Muscle layer of duodenum (tissue), 2 donors: Measurements from ENCODE around the gene SOAT2.

Experiments used
- H3K27ac ChIP-seq: one replicate; pipeline ENCODE4 v1.7.0; 2013; ENCODE audit warnings: mild to moderate bottlenecking, low read length
- H3K27me3 ChIP-seq: one replicate; pipeline ENCODE4 v1.7.0; 2013; ENCODE audit warnings: low read depth, mild to moderate bottlenecking, control low read depth, low read length
- H3K36me3 ChIP-seq, 2 donors: one replicate each; pipeline ENCODE4 v1.7.0; 2013; ENCODE audit warnings: low read length in 2 of 2, control low read depth in 1 of 2, mild to moderate bottlenecking in 1 of 2; ENCODE audit not compliant: insufficient read depth in 2 of 2, control insufficient read depth in 1 of 2
- H3K4me1 ChIP-seq, 2 donors: one replicate each; pipeline ENCODE4 v1.7.0; 2013; ENCODE audit warnings: low read length in 2 of 2, mild to moderate bottlenecking in 2 of 2, control low read depth in 1 of 2, moderate library complexity in 1 of 2; ENCODE audit not compliant: insufficient read depth in 2 of 2, control insufficient read depth in 1 of 2
- H3K4me3 ChIP-seq, 2 donors: one replicate each; pipeline ENCODE4 v1.7.0; 2013; ENCODE audit warnings: low read length in 2 of 2, low read depth in 1 of 2, mild to moderate bottlenecking in 1 of 2
- H3K9me3 ChIP-seq, 2 donors: one replicate each; pipeline ENCODE4 v1.7.0; 2013; ENCODE audit warnings: low read length in 2 of 2, control low read depth in 1 of 2, mild to moderate bottlenecking in 1 of 2; ENCODE audit not compliant: control insufficient read depth in 1 of 2
- donor health status: healthy.

SOAT2 gene

DNA sequence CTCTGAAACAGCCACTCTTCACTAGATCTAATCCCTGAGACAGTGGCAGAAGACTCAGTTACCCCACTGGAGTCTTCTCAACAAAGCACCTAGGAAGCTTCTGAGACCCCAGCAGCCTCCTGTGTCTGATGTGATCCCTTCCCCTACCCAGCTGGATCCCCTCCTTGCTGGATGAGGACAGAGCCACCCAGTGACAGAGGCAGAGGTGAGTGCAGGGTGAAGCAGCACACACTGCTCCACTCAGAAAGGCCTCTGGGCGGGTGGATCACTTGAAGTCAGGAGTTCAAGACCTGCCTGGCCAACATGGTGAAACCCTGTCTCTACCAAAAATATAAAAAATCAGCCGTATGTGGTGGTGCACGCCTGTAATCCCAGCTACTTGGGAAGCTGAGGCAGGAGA, 26.8 kb upstream of the SOAT2 start:
- Histone ChIP-seq H3K4me1 (peaks cover 8 to 45% of the 10 kb centered on the region in 2 donors), H3K9me3 (no peaks in the 10 kb centered on the region), H3K4me3 (no peak overlapping the region), H3K36me3 (peaks cover 25 to 30% of the 10 kb centered on the region in 2 donors), H3K27me3 (no peaks in the 10 kb centered on the region), H3K27ac (no peak overlapping the region)

DNA sequence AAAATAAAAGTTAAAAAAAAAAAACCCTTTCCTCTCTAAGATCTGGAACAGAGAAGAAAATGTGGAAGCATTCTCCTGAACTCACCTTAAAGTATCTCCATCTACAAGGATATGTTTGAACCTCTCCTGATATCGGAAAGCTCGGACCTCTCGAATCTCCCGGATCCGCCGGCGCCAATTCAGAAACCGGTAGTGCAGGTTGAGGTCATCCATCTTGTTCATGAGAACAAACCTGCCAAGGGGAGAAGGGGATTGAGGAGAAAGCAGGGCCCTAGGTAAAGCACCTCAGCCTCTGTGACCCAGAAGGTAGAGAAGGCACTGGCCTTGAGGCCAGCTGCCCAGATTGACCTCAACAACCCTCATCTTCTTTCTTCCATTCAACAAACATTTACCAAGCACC, 26.3 kb upstream of the SOAT2 start:
- Histone ChIP-seq H3K9me3 (no peaks in the 10 kb centered on the region), H3K27ac (no peak overlapping the region), H3K36me3 (peaks cover 25 to 30% of the 10 kb centered on the region in 2 donors), H3K4me1 (peaks cover 8 to 39% of the 10 kb centered on the region in 2 donors), H3K4me3 (no peak overlapping the region), H3K27me3 (no peaks in the 10 kb centered on the region)

DNA sequence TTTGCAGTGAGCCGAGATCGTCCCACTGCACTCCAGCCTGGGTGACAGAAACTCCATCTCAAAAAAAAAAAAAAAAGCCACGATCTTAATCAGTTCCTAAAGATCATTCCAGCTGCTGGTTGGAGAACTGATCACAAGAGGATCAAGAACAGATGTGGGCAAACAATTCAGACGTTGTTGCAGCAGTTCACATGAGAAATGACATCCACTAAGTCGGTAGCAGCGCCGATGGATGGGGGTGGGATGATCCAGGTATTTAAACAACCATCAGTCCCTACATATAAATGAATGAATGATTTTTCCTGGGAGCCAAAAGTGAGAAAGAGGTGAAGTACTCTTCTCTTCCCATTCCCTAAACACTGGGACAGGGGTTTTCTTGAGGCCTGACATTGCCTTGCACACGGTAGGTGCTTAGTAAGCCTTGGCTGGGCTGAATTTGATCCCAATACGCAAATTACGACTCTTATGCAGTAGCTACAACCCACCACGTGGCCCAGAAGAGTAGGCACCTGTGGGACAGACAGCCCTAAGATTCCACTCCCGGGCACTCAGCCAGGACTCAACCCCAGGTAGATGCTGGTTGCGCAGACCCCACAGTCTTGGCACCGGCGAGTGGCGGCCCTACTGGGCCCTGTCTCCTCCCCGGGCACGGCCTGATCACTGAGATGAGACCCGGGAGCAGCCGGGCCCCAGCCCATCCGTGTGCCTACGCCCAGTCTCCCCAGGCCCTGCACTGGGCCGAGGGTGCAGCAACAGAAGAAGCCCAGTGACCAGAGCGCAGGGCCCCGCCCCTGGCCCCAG, 24.7 kb upstream of the SOAT2 start:
- Histone ChIP-seq H3K27me3 (no peaks in the 10 kb centered on the region), H3K27ac (peak overlapping the region; percentile 49), H3K4me1 (peaks cover 3 to 26% of the 10 kb centered on the region in 2 donors)

DNA sequence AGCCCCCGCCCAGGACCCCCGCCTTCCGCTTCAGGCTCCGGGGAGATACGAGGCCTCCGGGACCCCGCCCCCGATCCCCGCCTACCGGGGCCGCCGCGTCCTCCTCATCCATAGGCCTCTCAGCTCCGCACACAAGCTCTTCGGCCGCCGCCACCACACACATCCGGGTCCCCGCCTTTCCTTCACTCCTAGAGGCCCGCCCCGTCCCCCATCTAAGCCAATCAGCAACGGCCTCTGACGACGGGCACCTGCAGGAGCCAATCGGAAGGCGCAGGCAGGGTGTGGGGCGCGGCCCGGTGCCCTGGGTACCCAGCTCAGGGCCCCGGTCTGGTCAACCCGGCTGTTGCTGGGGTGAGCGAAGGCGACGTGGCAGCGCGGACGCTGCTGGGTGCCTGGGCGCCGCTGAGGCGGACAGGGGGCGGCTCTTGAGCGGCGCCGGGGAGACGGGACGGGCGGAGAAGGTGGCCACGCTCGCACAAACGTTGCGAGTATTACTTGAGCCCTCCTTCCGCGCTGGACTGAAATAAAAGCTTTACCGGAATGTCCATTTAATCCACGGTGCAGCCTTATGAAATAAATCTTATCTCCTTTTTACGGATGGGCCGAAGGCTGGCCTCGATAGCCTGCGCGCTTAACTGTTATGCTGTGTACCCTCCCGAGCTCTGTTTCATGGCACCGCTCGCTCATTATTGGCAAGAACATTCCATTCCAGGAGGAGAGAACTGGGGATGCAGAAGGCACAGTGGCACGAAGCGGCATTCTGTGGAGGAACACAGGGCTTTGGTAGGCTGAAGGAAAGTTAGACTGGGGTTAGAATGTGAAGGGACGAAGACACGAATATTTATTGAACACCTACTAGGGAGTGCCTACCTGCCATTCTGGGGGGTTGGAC, 23.8 kb upstream of the SOAT2 start, which contains the start of gene SPRYD3:
Gene SPRYD3 (minus strand): TSS at position 165 of the 892 bp plus-strand sequence. CDS start 57 bp downstream, at position 108.
- Histone ChIP-seq H3K27ac (peak within 1 kb of the TSS; percentile 94), H3K9me3 (no peaks in the 10 kb centered on the region), H3K36me3 (peaks cover 25% of the 10 kb centered on the region in 2 donors), H3K27me3 (no peaks in the 10 kb centered on the region), H3K4me3 (peak within 1 kb of the TSS; percentile 84 to 87), H3K4me1 (peaks cover 3 to 18% of the 10 kb centered on the region in 2 donors)

More for the DNA sequence above, 24.7 kb upstream of the SOAT2 start:
- Histone ChIP-seq H3K4me3 (peak overlapping the region; percentile 73 to 84), H3K9me3 (no peaks in the 10 kb centered on the region), H3K36me3 (peaks cover 25 to 30% of the 10 kb centered on the region in 2 donors)

DNA sequence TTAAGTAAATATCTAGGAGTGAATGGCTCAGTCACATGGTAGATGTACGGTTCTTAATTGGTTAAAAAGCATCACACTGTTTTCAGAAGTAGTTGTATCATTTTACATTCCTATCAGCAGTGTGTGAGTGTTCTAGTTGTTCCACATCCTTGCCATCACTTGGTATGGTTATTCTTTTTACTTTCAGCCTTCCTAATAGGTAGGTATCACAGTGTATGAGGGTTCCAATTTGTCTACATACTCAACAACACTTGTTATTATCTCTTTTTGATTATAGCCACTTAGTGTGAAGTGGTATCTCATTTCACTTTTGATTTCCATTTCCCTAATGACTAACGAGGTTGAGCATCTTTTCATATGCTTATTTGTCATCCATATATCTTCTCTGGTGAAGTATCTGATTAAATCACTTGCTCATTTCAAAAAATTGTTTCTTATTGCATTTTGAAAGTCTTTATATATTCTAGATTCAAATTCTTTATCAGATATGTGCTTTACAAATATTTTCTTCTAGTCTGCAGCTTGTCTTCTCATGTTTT, 20.6 kb upstream of the SOAT2 start:
- H3K4me3 ChIP-seq: no peak overlapping the region
- no peak overlapping the region for H3K27ac ChIP-seq

DNA sequence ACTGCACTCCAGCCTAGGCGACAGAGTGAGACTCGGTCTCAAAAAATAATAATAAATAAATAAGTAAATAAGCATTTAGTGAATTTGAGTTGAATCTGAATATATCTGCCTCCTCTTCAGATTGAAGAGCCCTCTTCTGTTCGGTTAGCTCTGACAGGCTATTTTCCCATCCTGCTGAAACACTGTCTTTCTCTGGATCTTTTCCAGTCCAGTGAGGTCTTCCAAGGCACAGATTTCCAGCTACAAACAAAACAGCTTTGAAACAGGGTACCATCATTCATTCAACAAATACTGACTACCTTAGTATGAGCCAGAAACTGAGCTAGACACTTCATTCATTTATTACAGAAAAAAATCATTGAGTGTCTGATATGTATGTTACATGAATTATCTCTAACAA, 16.9 kb upstream of the SOAT2 start:
- H3K9me3 ChIP-seq: no peaks in the 10 kb centered on the region
- H3K36me3 ChIP-seq: no peaks in the 10 kb centered on the region
- H3K4me3 ChIP-seq: no peak overlapping the region
- peaks cover 0 to 5% of the 10 kb centered on the region in 2 donors for H3K4me1 ChIP-seq
- no peak overlapping the region for H3K27ac ChIP-seq
- H3K27me3 ChIP-seq: no peaks in the 10 kb centered on the region

More for the DNA sequence above, 20.6 kb upstream of the SOAT2 start:
- H3K27me3 ChIP-seq: no peaks in the 10 kb centered on the region
- H3K36me3 ChIP-seq: no peaks in the 10 kb centered on the region
- H3K4me1 ChIP-seq: peaks cover 0 to 7% of the 10 kb centered on the region in 2 donors
- H3K9me3 ChIP-seq: no peaks in the 10 kb centered on the region

DNA sequence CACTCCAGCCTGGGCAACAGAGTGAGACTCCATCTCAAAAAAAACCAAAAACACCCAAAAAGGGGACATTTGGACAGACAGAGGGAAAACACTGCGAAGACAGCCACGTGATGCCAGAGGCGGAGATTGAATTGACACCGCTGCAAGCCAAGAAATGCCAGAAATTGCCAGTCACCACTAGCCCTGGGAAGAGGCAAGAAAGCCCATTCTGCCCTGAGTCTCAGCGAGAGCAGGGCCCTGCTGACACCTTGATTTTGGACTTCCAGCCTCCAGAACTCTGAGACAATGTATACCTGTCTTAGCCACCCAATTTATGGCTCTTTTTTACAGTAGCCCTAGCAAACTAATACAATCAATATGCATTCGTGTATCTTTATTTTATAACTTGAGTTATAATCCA, 13.2 kb upstream of the SOAT2 start:
- Histone ChIP-seq H3K4me1 (peaks cover 3 to 5% of the 10 kb centered on the region in 2 donors), H3K36me3 (no peaks in the 10 kb centered on the region), H3K27me3 (no peaks in the 10 kb centered on the region), H3K27ac (no peak overlapping the region), H3K9me3 (no peaks in the 10 kb centered on the region), H3K4me3 (no peak overlapping the region)

DNA sequence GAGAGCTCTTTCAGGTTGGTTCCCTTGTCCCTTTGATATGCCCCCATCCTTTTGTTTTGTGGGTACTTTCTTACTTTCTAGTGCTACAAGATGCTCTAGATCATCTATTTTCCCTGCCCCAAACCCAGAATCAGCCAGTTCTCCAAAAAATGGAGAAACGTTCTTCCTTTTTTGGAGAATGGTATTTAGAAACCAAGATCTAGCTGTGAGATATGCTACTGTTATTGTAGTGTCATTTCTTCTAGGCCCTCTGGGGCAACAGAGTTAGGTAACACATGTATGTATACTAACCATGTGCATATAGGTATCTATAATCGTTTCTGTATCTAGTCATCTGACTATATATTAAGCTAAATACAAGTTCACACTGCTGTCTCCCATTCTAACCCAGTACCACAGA, 12.7 kb upstream of the SOAT2 start:
- H3K4me3 ChIP-seq: no peak overlapping the region
- peaks cover 3 to 5% of the 10 kb centered on the region in 2 donors for H3K4me1 ChIP-seq
- H3K27ac ChIP-seq: no peak overlapping the region
- no peaks in the 10 kb centered on the region for H3K36me3 ChIP-seq
- H3K9me3 ChIP-seq: no peaks in the 10 kb centered on the region
- H3K27me3 ChIP-seq: no peaks in the 10 kb centered on the region

DNA sequence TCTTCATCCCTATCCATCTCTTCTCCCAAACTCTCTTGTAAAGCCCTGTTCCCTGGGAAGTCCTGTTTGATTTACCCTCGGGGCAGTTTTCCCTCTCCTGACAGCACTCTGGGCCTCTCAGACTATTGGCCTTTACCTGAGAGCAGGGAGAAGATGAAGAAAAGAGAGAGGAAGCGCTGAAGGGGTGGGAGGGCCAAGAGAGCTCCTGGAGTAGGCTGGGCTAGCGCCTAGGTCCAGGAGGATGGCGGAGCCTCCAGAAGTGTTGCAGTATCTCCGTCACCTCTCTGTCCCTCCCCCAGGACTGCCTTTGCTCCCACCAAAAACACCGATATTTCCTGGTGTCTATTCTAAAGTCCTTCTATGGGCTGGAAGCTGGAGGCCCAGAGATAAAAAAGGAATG, 11.5 kb upstream of the SOAT2 start:
- Histone ChIP-seq H3K36me3 (no peaks in the 10 kb centered on the region), H3K27me3 (no peaks in the 10 kb centered on the region), H3K9me3 (no peaks in the 10 kb centered on the region), H3K4me3 (no peak overlapping the region), H3K27ac (no peak overlapping the region), H3K4me1 (peaks cover 3 to 5% of the 10 kb centered on the region in 2 donors)

DNA sequence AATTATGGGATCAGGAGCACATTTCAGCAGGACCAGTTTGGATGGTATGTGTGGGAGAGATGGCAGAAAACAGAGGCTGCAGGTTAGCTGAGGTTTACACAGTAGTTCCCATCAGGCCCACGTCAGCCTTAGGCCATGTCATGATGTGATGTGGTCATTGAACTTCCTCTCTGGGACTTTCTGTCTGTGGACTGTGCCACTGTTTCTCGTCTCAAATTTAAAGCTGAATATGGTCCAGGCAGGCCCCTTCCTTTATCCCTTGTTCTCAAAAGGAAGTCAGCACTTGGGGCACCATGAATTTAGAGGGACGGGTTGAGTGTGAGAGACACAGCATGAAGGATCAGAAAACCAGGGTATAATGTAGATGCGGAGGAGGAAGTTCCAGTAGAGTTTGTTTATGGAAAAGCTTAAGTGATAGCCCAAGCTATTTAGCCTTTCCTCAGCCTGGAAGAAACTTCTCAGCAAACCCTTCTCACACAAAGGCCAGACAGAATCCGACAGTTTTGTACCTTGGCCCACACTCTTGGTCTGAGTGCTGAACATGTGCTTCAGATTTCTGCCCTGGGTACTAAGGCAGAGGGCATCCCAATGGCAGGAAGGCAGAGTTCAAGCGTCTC, 9.4 kb upstream of the SOAT2 start:
- no peak overlapping the region for H3K4me3 ChIP-seq
- no peaks in the 10 kb centered on the region for H3K36me3 ChIP-seq
- H3K9me3 ChIP-seq: no peaks in the 10 kb centered on the region
- peak overlapping the region; percentile 68 for H3K27ac ChIP-seq
- peaks cover 9 to 21% of the 10 kb centered on the region in 2 donors for H3K4me1 ChIP-seq
- H3K27me3 ChIP-seq: no peaks in the 10 kb centered on the region

DNA sequence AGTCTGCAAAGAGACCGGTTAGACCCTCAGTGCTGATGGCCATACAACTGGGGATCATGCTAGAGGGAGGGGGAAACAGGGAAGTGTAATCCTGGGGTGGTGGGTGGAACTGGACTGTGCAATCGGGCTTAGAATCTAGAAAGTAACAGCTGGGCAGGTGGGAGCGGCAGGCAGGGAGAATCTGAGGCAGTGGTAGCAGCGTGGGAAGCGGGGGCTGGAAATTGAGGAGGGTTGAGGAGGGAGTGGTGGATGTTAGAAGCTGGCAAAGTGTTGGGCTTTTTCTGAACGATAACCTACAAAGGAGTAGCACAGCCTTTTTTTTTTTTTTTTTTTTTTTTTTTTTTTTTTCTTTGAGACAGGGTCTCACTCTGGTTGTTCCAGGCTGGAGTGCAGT, 8.9 kb upstream of the SOAT2 start:
- Histone ChIP-seq H3K9me3 (no peaks in the 10 kb centered on the region), H3K36me3 (no peaks in the 10 kb centered on the region), H3K4me1 (peaks cover 9 to 26% of the 10 kb centered on the region in 2 donors), H3K27me3 (no peaks in the 10 kb centered on the region), H3K4me3 (no peak overlapping the region), H3K27ac (peak overlapping the region; percentile 68)
